GM18867 (cell line): ENCODE measurements around the gene SELENOI.
A peak's percentile ranks its signal among the peaks of the same experiment; 100 is the strongest.
"Not testable (repeated sequence)": the region's sequence is repeated elsewhere in the genome, so short reads cannot be mapped to it uniquely, and the experiment has no call there.

Source experiments
- ATAC-seq: cut with Tn5 transposase; IDR thresholded peaks from one replicate; pipeline ENCODE4 v1.9.1; 2021; ENCODE audit warnings: mild to moderate bottlenecking, moderate library complexity; ENCODE audit not compliant: unreplicated experiment

SELENOI gene, protein sequence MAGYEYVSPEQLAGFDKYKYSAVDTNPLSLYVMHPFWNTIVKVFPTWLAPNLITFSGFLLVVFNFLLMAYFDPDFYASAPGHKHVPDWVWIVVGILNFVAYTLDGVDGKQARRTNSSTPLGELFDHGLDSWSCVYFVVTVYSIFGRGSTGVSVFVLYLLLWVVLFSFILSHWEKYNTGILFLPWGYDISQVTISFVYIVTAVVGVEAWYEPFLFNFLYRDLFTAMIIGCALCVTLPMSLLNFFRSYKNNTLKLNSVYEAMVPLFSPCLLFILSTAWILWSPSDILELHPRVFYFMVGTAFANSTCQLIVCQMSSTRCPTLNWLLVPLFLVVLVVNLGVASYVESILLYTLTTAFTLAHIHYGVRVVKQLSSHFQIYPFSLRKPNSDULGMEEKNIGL

DNA sequence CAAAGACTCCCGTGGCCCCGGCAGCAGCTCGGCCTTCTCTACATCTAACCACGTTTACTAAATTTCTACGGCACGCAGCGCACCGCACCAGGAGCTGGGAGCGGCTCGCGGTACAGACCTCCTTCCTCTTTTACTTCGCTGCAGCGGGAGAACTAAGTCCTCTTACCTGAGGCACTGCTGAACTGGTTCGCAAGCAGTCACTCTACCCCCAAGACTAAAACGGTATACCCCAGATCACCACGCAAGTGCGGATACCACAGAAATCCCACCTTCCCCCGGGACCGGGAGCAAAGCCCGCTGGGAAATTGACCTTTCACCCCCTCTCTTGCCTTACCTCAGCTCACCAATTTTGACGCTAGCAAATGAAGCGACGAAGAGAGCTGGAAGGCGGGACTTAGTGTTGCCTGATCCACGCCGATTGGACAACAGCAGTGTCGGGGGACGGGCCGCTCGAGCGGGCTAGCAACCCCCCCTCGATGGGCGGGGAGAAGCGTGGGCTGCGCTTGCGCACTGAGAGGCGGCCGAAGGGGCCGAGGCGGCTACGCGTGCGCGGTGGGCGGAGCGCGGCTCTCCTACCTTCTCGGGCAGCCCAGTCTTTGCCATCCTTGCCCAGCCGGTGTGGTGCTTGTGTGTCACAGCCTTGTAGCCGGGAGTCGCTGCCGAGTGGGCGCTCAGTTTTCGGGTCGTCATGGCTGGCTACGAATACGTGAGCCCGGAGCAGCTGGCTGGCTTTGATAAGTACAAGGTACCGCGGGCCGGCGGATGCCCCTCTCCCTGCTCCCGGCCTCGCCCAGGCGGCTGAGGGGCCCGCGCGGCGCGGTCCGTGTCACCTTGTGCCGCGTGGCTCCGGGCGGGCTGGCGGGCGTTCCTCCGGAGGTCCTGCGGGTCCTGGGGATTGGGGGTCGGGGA lies at the start of gene SELENOI:
Gene SELENOI (plus strand): TSS at position 599 of the 909 bp plus-strand sequence. CDS start 90 bp downstream, at position 689.
- peak; percentile 95 for ATAC-seq

DNA sequence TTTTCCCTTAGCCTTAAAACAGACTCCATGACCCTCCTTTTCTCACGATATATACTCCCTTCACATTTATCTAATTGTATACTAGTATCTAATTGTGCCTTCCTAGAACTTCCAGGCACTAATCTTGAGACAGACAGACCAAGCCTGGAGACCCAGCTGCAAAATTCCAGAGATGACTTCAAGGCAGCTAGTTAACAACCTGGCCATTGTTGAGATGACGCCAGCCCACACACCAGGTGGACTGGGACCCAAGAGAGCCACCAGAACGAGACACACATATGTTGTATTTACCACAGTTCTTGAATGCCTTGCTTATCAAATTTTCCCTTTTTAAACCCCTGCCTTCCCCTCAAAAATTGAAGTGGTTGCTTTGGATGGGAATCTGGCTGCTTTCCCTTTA lies 48.9 kb upstream of the SELENOI start:
- ATAC-seq: no peak

DNA sequence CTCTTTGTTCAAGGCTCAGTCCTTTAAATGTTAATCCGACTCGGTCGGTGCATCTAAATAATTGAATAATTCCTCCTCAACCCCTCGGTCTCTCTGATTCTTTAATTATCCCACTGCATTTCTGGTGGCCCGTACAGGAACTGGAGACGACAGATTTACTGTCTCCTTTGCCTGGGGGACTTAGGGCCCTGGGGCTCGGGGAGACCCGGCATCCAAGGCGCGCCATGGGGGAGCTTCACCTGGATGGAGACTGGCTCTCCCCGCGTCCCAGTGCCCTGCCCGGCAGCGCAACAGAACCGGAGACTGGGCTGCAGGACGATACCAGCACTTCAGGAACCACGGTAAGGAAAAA lies 47.7 kb upstream of the SELENOI start:
- ATAC-seq: no peak

DNA sequence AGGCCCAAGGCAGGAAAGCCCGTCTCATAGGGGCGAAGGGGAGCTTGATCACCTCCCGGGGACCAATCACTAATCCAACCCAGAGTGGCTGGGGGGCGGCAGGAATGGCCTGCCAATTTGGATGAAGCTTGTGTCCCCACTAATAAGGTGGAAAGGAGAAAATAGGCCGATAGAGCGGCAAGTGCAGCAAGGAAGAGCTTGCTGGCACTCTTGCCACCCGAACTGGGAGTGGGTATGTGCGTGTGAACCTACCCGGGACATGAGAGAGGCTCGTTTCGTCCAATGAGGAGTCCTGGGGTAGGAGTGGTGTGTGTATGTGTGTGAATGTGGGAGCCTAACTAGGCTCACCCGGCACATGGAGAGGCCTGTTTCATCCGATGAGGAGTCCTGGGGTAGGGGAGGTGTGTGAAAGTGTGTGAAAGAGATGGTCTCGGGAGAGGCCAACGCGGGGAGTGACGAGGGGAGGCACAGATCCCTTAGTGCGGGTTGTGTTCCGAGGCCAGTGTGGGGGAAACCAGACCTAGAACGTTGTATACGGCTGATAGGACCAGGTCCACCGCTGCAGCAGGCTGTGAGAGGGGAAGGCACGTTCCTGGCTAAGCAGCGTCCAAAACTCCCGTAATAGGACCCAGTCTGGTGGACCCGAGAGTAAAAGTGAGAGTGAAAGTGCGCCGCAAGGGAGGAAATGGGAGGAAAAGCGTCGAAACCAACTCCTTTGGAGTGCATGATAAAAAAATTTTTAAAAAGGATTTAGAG lies 47.1 kb upstream of the SELENOI start:
- ATAC-seq: no peak

DNA sequence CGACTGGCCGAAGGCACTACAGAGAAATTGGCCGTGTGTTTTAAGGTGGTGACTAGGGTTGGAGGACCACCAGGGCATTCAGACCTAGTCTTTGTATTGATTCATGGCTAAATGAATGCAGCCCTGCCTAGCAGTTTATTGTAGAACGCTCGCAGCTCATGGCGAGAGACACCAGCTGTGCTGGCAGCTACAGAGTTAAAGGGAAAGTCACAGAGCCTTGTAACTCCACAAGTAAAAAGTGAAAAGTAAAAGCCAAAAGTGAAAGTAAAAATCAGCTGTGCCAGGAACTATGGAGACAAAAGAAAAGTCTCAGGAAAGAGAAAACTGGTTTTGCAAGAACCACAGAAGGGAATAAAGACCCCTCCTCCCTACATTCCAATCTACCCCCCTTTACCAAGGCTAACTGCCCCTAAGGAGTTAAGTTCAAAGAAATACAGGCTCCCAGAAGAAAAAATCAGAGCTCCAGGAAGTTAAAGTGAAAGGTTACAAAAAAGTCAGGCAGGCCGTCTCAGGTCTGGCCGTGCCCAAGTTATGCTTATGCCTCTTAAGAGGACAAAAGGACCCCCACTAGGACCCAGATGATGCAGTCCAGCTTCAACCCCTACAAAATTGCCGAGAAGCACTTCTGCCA lies 46.4 kb upstream of the SELENOI start:
- ATAC-seq: no peak

DNA sequence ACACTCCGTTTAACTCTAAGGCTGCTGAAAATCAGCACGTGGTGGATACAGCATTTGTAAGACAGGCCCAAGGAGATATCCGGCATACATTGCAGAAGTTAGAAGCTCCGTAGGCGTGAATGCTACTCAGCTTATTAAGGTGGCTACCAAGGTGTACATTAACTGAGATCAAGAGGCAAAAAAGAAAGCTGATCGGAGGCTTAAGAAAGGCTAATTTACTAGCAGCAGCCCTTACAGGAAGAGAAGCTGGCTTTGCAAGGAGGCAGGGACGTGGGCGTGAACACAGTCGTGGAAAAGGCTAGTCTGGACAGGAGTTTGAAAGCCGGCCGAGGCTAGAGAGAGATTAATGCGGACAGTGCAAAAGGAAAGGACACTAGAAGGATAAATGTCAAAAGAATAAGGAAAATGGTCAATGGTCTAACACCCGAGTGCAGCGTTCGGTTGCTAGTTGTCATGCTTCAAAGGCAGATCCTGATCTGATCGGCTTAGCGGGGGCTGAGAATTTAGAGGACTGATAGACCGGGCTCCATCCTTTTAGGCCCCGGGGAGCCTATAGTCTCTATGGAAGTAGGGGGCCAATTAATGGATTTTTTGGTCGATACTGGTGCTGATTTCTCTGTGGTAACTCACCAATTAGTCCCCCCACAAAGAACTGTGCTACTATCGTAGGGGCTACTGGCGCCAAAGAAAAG lies 45.6 kb upstream of the SELENOI start:
- ATAC-seq: no peak

DNA sequence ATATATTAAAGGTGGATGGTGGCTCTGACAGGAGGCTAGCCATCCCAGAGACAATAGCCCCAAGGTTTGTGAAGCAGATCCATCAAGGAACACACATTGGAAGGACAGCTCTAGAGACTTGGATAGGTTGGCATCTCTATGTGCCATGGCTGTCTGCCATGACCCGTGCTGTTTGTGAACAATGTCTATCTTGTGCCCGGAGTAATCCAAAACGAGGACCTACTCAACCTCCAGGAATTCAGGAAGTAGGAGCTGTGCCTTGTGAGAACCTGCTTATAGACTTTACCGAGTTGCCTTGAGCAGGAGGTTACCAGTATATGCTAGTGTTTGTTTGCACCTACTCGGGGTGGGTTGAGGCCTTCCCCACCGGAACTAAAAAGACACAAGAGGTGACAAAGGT lies 43.1 kb upstream of the SELENOI start:
- ATAC-seq: no peak

DNA sequence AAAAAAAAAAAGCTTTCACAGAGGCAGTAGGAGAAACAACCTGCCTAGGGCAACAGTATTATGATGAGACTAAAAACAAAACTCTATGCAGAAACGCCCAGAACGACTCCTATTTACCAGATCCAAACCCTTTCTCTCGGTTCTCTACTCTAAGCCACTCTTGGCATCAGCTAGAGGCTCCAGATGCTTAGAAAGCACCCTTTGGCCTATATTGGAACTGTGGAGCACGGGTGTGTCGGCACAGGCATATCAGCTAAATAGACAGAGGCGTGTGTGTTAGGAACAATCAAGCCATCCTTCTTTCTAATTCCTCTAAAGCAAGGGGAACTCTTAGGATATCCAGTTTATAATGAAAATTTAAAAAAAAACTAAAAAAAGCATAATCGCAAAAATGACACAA lies 40.8 kb upstream of the SELENOI start:
- ATAC-seq: not testable (repeated sequence)

DNA sequence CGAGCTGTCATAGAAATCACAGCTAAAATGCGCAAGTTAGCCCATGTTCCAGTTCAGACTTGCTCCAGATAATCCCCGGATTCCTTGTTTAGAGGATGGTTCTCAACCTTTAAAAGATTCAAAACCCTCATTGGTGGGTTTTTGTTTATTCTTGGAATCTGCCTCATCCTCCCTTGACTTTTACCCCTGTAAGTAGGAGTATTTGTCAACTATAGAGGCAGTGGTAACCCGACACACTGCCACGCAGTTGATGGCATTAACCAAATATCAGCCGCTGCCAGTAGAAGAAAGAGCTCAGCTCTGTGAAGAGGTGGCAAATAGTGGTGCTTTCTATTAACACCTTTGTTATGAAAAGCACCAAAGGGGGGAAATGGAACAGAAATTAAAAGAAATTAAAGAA lies 40.4 kb upstream of the SELENOI start:
- ATAC-seq: no peak

DNA sequence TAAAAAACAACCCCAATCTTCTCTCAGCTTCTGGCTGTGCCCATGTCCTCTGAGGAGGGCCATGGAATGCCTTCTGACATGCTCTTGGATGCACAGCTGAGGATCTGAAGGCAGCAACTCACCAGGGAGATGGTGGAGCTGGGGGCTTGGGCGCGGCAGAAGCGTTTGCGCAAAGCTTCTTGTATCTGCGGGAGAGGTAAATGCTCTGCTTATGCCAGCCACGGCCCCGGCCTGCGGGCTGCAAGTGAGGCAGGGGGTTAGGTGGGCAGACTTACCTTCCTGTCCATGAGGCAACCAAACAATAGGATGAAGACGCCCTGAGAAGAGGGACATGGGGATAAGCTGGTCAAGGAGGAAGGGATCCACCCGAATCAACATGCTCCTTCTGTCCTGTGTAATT lies 36.0 kb upstream of the SELENOI start:
- no peak for ATAC-seq

DNA sequence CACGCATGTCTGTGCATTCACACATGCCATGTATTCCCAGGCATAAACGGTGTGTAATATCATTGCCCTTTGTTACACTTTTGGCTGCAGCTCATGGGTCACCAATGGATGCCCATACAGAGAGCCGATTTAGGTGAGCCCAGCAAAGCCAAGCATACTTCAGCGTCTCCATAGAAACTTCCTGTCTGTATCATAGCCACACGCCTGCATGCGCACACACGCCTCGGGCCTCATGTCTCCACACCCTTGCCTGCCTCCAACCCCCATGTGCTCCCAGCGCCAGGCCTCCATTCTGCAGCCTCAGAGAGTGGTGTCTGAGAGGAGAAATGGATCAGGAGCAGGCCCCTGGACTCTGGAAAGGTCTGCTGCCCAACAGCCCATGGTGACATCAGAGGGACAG lies 33.5 kb upstream of the SELENOI start:
- ATAC-seq: no peak

DNA sequence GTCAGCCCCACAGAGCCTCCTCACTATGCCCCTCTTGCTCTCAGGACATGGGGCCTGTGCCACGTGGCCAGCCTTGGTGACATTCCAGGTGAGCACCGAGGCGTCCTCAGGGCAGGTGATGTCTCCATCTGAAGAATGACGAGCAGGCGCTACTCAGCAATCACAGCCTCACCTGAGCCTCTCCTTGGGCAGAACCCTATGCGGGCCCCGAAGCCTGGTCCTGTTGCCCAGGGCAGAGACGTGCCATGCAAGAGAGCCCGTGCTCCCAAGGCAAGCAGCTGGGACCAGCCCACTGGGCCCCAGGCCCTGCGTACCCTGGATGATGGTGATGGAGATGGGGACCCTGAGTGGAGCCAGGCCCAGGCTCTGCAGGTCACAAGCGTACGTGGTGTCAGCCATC lies 32.5 kb upstream of the SELENOI start:
- ATAC-seq: no peak

DNA sequence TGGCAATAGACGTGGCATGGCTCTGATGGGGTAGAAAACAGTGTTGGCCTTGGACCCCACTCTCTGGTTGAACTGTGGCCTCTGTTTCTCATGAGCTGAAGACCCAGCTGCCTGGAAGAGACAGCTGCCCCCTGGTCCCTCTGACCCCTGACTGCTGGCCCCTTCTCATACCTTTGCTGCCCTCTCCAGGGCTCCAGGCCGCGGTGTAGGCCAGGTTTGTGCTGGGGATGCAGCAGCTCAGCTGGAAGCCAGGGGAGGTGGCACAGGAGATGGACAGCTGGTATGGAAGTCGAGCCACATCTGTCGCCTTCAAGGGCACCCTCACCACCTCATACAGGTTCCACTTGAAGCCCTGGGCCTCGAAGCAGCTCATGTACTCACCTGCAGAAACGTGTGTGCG lies 31.7 kb upstream of the SELENOI start:
- ATAC-seq: no peak

DNA sequence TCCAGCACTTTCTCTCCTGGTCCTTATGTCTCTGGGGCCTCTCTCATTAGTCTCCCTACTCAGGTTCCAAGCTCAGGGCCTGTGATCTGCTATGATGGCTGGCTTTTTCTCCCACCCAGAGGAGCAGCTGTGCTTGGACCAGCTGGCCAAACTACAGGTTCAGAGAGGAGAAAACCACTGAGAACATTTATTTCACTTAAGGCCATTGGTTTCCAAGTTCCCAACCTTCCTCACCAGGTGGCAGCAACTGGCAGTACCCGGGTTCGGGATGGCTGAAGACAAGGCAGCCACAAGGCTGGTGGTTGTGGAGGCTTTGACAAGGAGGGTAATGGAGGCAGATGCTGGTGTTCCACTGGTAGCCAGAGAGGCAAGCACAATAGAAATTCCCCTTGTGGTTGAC lies 29.9 kb upstream of the SELENOI start:
- no peak for ATAC-seq

DNA sequence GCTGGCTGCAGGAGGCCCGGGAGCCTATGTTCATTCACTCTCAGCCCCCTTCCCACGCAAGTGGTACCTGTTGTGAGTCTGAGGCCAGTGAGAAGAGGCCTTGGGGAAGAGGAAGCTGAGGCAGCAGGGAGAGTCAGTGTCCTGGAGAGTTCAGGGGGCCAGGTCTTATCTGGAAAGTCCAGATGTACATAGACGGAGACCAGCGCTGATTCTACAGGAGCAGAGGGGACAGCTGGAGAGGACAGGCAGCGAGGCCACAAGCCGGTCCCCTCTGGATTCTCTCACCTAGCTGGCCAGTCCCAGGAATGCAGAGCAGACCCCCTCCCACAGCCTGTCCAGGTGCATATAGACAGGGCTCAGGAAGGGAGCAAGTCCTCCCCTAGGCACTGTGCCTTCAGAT lies 29.1 kb upstream of the SELENOI start:
- ATAC-seq: no peak

DNA sequence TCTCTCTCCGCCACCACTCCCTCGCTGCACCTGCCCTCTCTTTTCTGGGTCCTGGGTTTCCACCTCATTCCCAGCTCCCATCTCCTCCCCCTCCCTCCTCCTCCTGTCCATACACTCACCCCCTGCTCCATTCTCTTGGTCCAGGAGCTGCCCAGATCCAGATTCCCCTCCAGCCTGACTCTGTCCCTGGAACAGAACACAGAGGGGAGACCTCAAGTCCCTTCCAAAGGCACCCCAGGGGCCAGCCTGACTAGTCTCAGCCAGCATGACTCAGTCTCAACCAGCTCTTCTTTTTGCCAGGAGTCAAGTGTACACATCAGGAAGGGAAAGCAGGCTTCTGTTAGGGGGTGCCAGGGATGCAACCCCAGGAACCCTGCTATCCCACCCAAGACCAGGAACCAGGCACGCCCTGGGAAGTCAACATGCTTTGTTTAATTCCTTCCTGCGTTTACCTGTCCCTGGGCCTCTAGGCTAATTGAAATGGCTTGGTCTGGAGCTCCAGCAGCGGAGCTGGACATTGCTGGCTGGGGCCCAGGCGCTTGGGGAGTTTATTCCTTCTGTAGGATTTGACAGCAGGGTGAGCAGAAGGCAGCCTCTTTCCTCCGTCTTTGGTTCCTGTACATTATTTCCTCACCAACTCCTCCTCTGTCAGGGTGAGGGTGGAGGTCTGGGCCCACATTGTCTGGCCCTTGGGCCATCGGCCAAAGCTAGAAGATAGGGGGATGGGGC lies 28.4 kb upstream of the SELENOI start:
- ATAC-seq: no peak

DNA sequence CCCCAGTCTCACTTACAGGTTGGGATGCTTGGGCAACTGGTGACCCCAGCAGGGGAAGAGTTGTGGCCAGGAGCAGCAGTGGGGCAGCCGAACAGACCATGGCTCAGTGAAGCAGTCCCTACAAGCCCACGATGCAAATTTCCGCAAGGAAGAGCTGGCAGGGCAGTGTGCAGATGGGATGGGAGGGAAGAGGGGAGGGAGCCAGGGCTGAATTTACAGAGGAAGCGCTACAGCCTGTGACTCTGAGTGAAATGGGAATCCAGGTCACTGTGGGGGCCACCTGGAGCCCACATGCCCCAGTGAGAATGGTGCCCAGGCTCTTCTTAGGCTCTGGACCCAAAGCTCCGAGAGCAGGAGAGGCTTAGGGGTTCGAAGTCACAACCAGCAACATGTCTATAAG lies 27.0 kb upstream of the SELENOI start:
- ATAC-seq: no peak

DNA sequence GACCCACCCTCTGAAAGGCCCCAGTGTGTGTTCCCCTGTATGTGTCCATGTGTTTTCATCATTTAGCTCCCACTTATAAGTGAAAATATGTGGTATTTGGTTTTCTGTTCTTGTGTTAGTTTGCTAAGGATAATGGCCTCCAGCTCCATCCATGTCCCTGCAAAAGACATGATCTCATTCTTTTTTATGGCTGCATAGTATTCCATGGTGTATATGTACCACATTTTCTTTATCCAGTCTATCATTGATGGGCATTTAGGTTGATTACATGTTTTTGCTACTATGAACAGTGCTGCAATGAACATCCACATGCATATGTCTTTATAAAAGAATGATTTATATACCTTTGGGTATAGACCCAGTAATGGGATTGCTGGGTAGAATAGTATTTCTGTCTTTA lies 21.5 kb upstream of the SELENOI start:
- ATAC-seq: not testable (repeated sequence)

DNA sequence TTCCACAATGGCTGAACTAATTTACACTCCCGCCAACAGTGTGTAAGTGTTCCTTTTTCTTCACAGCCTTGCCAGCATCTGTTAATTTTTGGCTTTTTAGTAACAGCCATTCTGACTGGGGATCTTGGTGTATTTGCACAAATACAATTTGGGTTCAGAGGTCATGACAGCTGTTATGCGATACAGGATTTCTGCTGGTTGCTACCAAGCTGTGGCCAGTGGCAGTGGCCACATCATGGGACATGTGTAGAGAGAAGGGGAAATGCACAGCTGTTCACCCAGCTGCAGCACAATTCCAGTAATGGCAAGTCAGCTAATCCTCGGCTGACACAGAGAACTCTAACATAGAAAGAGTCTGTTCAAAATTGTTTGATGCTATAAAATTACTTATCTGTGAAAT lies 21.0 kb upstream of the SELENOI start:
- ATAC-seq: no peak

DNA sequence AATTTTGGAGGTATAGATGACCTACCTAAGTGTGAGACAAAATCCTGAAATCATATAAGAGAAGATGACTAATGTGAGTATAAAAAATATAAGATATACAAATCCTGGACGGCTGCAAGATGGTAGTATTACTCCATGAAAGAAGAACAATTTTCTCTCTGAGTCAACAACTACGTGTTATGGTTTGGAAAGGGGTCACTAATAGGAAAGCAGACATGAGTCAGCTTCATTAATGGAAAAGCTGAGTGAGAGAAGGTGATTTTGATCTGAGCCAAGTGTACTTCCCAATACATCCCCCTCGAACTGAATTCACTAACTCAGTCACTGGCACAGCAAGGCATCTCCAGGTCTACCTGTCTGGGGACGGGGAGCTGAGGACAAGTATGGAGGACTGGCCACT lies 20.1 kb upstream of the SELENOI start:
- no peak for ATAC-seq
